Thyroid gland (tissue), 4 donors: Measurements from ENCODE around the gene ATAD3B. TPM values are rescaled to one million over a fixed set of nuclear protein-coding genes. Genes with fewer than 3 reads are reported as not detected.

Experiments
- DNase-seq, 2 donors: peaks; one replicate each; pipeline ENCODE4 v3.0.0-alpha.2; 2019
- H3K27ac ChIP-seq, 3 donors: fragments of 200-600 bp; sonication (generic); 1 replicate in 2 of 3; 2 replicates in 1 of 3; pipeline ENCODE4 v1.5.1; 2016 to 2019; ENCODE audit warnings: mild to moderate bottlenecking in 1 of 3, moderate library complexity in 1 of 3
- H3K27me3 ChIP-seq: fragments of 200-600 bp; sonication (generic); one replicate; pipeline ENCODE4 v1.5.1; 2019
- H3K36me3 ChIP-seq, 2 donors: fragments of 200-600 bp; sonication (generic); one replicate each; pipeline ENCODE4 v1.5.1; 2016 to 2019
- H3K4me1 ChIP-seq, 2 donors: fragments of 200-600 bp; sonication (generic); one replicate each; pipeline ENCODE4 v1.5.1; 2017 to 2019
- H3K4me3 ChIP-seq, 3 donors: fragments of 200-600 bp; sonication (generic); replicated peaks in 1 of 3; 1 replicate in 2 of 3; 2 replicates in 1 of 3; pipeline ENCODE4 v1.5.1; 2016; ENCODE audit warnings: mild to moderate bottlenecking in 1 of 3
- H3K9me3 ChIP-seq: fragments of 200-600 bp; sonication (generic); one replicate; pipeline ENCODE4 v1.5.1; 2017
- CTCF ChIP-seq, 6 experiments: fragments of 200-600 bp in 3 of 6; fragments of 450-650 bp in 3 of 6; sonication (generic) in 3 of 6; IDR thresholded peaks; one replicate each; pipeline ENCODE4 v1.5.1; 2016 to 2019; ENCODE audit warnings: antibody characterized with exemption in 6 of 6, mild to moderate bottlenecking in 2 of 6, inconsistent platforms in 1 of 6, moderate library complexity in 1 of 6
- POLR2A ChIP-seq, 2 donors: fragments of 450-650 bp; IDR thresholded peaks; one replicate each; pipeline ENCODE4 v1.6.1; 2017; ENCODE audit warnings: antibody characterized with exemption in 2 of 2, mild to moderate bottlenecking in 2 of 2, moderate library complexity in 1 of 2
- WGBS, 2 donors: methylation state at CpG; one replicate each; pipeline ENCODE4 v1.1.5; 2017; 5-methylcytosine and 5-hydroxymethylcytosine counted together
- intact Hi-C: fragments of 100-400 bp; cut with DNase I; formaldehyde crosslinking; loops from one replicate; pipeline ENCODE4 v1.15.1; 2023
- total RNA-seq, 4 donors: library from RNA; depleted of rRNA; stranded (reverse); fragments of >200 nt; gene quantifications; one replicate each; pipeline ENCODE4 v1.2.3, GENCODE V29; 2016

ATAD3B gene
- total RNA-seq, 4 donors from 2014 or later, result 13.8 to 29.1 (median 15.0) TPM

GRCh38 chr1:1424707-1425106 lies 46.9 kb upstream of the ATAD3B start:
- H3K27ac ChIP-seq, result no peak overlapping the region
- DNase-seq, result no peak
- TF ChIP-seq CTCF (IDR thresholded peaks at IDR 0.05) (no peak), POLR2A (IDR thresholded peaks at IDR 0.05) (no peak)

DNA sequence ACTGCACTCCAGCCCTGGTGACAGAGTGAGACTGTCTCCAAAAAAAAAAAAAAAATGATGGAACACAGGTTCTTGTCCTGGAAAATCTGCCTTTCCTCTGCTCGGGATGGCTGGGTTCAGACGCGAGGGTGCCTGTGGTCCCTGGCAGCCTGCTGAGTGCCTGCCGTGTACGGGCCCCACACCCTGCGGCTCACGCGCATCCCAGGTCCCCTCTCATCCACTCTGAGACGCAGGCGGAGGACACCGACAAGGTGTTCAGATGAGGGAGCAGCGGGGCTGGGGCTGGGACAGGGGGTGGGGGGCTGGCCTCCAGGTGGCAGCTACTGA lies 46.2 kb upstream of the ATAD3B start:
- H3K4me3 ChIP-seq, result no peak overlapping the region
- no peaks in the 10 kb centered on the region for H3K36me3 ChIP-seq
- peaks cover 4 to 15% of the 10 kb centered on the region in 2 donors for H3K4me1 ChIP-seq
- intact Hi-C loops, result no loop called here
- H3K27me3 ChIP-seq, result no peaks in the 10 kb centered on the region
- no peak for DNase-seq
- WGBS, 2 donors, result 74 to 85% methylated on average over 12 of the region's 12 CpGs
- H3K9me3 ChIP-seq, result no peaks in the 10 kb centered on the region
- H3K27ac ChIP-seq, result no peak overlapping the region
- no peak for TF ChIP-seq POLR2A (IDR thresholded peaks at IDR 0.05)
- TF ChIP-seq CTCF (IDR thresholded peaks at IDR 0.05), result no peak

More at GRCh38 chr1:1424707-1425106, 46.9 kb upstream of the ATAD3B start:
- intact Hi-C loops, result no loop called here
- Histone ChIP-seq H3K36me3 (no peaks in the 10 kb centered on the region), H3K4me3 (no peak overlapping the region), H3K4me1 (peaks cover 0 to 9% of the 10 kb centered on the region in 2 donors), H3K9me3 (no peaks in the 10 kb centered on the region), H3K27me3 (no peaks in the 10 kb centered on the region)
- 83 to 85% methylated on average over 15 of the region's 15 CpGs for WGBS, 2 donors

GRCh38 chr1:1425753-1426495 lies 45.6 kb upstream of the ATAD3B start:
- DNase-seq, result no peak
- intact Hi-C loops, result no loop called here
- TF ChIP-seq POLR2A (IDR thresholded peaks at IDR 0.05) (no peak), CTCF (IDR thresholded peaks at IDR 0.05) (no peak)
- WGBS, 2 donors, result 43 to 45% methylated on average over 19 to 26 of the region's 33 CpGs
- Histone ChIP-seq H3K4me3 (no peak overlapping the region), H3K9me3 (no peaks in the 10 kb centered on the region), H3K4me1 (peaks cover 9 to 16% of the 10 kb centered on the region in 2 donors), H3K36me3 (no peaks in the 10 kb centered on the region), H3K27ac (no peak overlapping the region), H3K27me3 (no peaks in the 10 kb centered on the region)

DNA sequence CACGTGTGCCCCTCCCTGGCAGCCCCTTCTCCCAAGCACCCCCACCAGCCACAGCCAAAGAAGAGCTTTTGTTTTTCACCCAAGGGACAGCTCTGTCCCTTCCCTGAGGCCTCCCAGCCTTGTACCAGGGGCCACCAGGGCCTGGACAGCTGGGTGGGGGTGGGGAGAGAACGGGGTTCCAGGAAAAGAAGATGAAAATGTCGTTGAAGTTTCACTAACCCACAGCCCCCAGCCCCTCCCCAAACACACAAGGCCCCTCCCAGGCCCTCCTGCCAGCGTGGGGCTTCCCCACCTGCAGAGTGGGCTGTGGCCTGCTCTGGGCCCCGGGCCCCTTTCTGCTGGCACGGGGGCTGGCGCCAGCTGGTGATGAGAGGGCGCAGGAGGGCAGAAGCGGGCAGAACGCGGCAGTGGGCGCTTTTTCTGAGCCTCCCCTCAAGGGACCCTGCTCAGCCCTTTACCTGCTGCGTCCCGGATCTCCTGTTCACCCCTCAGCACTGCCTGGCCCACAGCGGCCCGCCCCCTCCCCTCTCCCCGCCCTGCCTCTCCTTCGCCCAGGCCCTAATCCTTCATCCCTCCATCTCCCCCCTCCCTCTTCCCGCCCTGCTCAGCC lies 45.0 kb upstream of the ATAD3B start:
- no peak overlapping the region for H3K4me3 ChIP-seq
- H3K36me3 ChIP-seq, result no peaks in the 10 kb centered on the region
- no peaks in the 10 kb centered on the region for H3K27me3 ChIP-seq
- TF ChIP-seq CTCF (IDR thresholded peaks at IDR 0.05) (no peak), POLR2A (IDR thresholded peaks at IDR 0.05) (no peak)
- no peak overlapping the region for H3K27ac ChIP-seq
- H3K4me1 ChIP-seq, result peaks cover 9 to 22% of the 10 kb centered on the region in 2 donors
- DNase-seq, result no peak
- H3K9me3 ChIP-seq, result no peaks in the 10 kb centered on the region
- 28 to 34% methylated on average over 18 of the region's 19 CpGs for WGBS, 2 donors
- intact Hi-C loops, result no loop called here

- intact Hi-C loops, result no loop called here
- TF ChIP-seq POLR2A (IDR thresholded peaks at IDR 0.05) (no peak), CTCF (IDR thresholded peaks at IDR 0.05) (no peak)
- H3K4me1 ChIP-seq, result peaks cover 9 to 29% of the 10 kb centered on the region in 2 donors
- peak overlapping the region in 1 of 3 donors; percentile 24 for H3K4me3 ChIP-seq
- no peaks in the 10 kb centered on the region for H3K27me3 ChIP-seq
- no peaks in the 10 kb centered on the region for H3K9me3 ChIP-seq
- no peak for DNase-seq
- no peaks in the 10 kb centered on the region for H3K36me3 ChIP-seq
- 21 to 23% methylated on average over 18 of the region's 66 CpGs for WGBS, 2 donors
- peak overlapping the region in 1 of 3 donors; percentile 30 for H3K27ac ChIP-seq
These were observed 44.3 kb upstream of the ATAD3B start for GRCh38 chr1:1427106-1427819.
